GM19452 (cell line): Measurements from ENCODE around the gene ENHO.

ENCODE experiments used
- ATAC-seq: cut with Tn5 transposase; IDR thresholded peaks from one replicate; pipeline ENCODE4 v1.9.1; 2021; ENCODE audit not compliant: unreplicated experiment

The ENHO gene

DNA sequence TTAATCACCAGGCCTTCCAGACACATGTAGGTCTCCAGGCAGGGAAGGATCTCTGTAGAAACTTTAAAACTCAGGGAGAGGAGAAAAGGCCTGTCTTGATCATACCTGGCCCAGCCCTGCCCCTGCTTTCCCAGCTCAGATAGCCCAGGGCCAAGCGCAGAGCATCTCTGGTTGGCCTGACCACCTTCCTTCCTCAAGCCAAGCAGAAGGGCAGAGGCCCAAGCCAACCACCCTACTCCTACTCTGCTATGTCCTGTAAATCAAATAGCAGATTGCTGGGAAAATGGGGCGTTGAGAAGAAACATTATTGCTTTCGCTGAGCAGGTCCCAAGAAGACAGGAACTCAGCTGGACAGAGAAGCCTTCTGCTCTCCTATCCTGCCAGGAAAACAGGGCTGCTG, 14.3 kb downstream of the ENHO start:
- ATAC-seq = no peak

GRCh38 chr9:34507966-34508365, 14.8 kb downstream of the ENHO start:
- ATAC-seq = no peak

DNA sequence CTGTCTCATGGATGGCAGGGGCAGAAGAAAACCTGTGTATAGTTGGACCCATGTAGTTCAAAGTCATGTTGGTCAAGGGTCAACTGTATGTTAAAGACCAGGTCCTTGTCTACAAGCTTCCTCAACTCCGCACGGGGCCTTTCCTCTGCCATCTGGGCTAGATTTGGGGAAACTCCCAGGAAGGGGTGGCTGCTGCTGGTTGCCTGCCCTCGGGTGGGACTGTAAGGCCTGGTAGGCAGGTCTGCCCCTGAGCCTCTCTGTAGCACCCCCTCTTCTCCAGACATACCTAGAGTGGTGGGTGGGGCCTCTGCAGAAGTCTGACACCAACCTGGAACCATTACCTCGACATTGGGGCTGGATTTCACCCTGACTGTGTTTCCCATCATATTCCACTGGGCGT, 15.2 kb downstream of the ENHO start:
- no peak for ATAC-seq

- ATAC-seq = no peak
Observed at GRCh38 chr9:34506623-34507022, 16.2 kb downstream of the ENHO start.

GRCh38 chr9:34505370-34506120, 17.2 kb downstream of the ENHO start:
- no peak for ATAC-seq

- ATAC-seq = no peak
Observed at GRCh38 chr9:34503406-34503805, 19.4 kb downstream of the ENHO start.

DNA sequence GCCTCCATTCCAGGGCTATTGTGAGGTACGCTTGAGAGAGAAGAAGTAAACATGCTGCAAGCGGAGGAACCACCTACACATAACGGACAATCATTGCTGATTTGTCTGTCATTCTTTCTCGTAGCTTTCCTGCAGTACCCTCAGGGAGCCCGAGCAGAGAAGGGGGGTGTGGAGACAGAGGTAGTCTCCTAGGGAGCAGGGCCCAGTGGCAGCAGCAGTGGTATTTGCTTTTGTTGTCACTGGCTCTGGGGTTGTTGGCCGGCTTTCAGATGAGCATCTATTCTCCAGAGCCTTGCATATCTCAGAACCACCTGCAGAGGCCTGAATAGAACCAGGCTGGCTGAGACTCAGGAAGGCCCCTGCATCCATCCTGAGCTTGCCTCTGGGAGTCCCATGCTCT, 19.9 kb downstream of the ENHO start:
- no peak for ATAC-seq

GRCh38 chr9:34502471-34502870, 20.3 kb downstream of the ENHO start:
- no peak for ATAC-seq

GRCh38 chr9:34501889-34502425, 20.8 kb downstream of the ENHO start:
- no peak for ATAC-seq

GRCh38 chr9:34501372-34501771, 21.4 kb downstream of the ENHO start:
- ATAC-seq = no peak

DNA sequence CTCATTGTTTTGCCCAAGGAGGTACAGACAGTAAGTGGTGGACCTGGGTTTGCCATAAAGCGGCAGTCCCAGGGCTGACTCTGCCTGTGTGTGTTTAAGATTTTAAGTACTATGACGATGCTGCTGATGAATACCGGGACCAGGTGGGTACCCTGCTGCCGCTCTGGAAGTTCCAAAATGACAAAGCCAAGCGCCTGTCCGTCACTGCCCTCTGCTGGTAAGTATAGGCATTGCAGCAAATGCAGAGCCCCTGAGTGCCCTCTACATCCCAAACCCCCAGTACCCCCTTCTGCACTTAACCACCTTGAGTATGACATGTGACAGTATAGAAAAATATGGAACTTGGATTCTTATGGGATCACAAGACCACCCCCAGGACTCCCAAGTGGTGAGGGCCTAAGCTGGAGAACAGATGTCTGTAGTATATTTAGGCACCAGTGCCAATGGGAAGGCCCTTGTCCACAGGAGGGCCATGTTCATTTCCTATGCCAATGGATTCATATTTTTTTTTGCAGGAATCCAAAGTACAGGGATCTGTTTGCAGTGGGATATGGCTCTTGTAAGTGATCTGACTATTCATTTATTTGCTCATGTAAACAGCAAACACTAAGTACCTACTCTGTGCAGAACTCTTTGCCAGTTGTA, 22.0 kb downstream of the ENHO start:
- ATAC-seq = no peak

DNA sequence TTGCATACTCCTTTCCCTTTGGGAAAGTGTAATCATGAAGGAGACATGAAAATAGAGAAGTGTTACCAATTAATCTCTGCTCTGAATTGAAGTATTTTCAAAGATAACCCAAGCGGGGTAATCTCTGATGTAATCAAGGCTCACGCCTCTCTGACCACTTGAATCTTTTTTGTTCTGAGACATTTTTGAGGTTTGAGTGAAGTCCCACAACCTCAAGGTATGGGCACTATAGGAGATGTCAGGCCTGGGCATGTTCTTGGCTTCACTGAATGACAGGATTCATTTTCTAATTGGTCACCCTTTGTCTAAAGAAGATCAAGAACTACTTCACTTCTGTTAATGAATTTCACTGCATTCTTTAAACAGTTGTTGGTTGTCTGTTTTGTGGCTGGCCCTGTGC, 23.7 kb downstream of the ENHO start:
- no peak for ATAC-seq

DNA sequence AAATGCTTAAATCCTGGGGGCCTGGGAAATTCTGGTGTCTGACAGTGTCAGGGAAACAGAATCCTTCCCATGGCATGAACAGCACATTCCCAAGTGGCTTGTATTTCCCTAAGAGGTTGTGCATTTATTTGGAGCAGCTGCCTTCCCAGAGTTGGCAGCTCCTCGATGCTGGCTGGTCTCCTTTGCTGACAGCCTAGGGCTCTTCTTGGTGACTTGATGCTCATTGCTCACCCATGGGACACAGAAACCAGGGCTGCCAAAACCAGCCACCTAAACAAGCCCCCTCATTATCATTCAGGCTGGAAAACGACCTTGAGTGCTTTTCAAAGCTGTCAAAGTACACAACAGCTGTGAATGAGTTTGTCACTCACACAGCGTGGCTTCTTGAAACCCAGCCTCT, 24.2 kb downstream of the ENHO start:
- ATAC-seq = no peak

DNA sequence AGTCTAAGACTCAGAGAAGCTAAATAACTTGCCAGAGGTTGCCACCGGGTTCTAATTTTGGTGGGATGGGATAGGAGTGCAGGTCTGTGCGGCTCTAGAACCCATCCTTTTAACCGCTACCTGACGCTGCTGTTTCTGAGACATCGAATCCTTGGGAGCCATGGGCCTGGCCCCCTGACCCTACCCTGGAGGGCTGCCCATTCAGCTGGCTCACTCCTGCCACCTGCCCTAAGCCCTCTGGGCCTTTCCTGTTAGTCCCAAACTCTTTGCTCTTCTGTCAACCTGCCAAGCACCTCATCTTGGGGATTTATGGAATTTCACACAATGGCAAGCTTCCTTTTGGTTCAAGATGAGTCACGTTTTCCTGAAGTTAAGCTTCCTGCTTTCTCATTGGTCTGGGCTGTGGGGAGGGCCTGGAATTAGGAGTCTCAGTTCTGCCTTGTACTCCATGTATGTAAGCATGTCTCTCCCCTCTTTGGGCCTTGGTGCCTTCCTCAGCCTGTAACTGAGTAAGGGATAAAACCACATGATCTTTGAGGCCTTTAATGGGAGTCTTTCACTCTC, 26.6 kb downstream of the ENHO start:
- no peak for ATAC-seq

GRCh38 chr9:34493972-34494535, 28.7 kb downstream of the ENHO start:
- ATAC-seq = no peak

- no peak for ATAC-seq
Observed at GRCh38 chr9:34492051-34492450, 30.7 kb downstream of the ENHO start.

DNA sequence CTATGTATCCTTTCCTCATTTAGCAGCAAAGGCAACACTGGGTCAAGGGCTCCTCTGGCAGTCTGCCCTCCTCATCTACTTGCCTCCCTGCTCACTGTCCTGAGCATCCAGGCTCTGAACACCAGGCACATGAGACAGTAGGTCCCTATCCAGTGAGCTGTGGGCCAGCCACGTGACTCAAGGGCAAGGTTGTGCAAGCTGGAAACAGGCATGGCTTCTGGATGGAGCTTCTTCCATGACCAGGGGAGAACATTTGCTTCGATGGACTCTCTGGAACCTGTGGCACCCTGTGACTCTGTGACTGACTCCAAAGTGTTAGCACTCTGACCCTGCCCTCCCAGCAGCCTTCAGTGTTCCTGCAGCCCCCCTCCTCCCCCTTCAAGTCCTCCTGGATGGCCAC, 31.2 kb downstream of the ENHO start:
- ATAC-seq = no peak

DNA sequence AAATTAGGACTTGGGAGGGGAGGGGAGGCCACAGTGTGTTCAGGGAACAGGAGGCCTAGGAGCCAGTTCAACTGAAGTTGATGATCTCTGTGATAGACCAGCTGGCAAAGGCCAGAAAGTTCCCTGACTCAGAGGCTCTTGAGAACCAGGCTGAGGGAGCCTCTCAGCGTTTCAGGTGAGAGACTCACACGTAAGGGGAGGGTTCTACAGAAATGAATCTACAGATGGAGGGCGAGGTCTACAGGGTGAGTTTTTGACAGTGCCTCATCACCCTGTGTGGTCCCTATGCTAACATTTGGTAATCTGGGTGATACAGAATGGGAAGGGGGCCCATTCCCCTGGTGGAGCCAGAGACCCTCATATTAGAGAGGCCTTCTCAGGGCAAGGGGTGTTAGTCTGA, 32.0 kb downstream of the ENHO start:
- ATAC-seq = no peak

DNA sequence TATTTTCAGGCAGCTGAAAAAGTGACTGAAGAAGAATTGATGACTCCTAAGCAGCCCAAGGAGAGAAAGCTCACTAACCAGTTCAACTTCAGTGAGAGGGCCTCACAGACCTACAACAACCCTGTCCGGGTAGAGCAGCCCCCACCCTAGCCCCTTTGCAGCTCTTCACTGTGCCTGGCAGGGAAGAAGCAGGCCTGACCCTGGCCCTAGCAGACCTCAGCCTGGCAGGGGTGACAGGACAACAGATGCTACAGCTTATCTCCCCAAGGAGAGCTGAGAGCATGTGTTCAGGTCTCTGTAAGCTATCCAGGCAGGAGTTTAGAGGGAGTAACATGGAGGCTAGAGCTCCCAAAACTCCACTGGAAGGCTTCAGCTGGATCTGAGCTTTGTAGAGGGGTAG, 32.4 kb downstream of the ENHO start:
- ATAC-seq = no peak

GRCh38 chr9:34486572-34486971, 36.2 kb downstream of the ENHO start:
- no peak for ATAC-seq

DNA sequence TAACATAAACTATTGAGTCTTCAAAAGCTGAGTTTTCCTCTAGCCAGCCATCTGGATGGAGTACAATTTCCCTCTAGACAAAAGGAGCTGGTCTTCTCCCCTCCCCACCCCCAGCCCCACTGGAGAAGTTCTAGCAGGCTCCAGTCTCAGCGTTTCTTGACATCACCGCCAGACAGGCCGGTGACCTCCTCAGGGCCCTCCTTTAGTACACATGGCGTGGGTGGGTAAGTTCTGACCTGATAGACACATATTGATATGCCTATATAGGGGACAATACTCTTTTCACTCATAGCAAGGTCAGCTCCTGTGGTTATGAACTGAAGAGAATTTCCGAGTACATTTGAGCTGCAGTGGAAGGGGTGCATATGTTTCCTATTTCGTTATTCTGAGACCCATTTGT, 37.0 kb downstream of the ENHO start:
- no peak for ATAC-seq

- no peak for ATAC-seq
Observed at GRCh38 chr9:34484678-34485077, 38.1 kb downstream of the ENHO start.
